ENCODE results near the gene MYO3B.

The MYO3B gene

GRCh38 chr2:170523506-170523905, 345.6 kb downstream of the MYO3B start:
- H3K9me3 ChIP-seq (ENCODE audit: control insufficient read depth, insufficient read depth, low read length): no peaks in the 10 kb centered on the region
- H3K27ac ChIP-seq (ENCODE audit: low read depth, low read length): no peak overlapping the region
- no peak overlapping the region for H3K4me3 ChIP-seq (ENCODE audit: low read length)
- no peaks in the 10 kb centered on the region for H3K36me3 ChIP-seq (ENCODE audit: control insufficient read depth, low read length)
- TF ChIP-seq CTCF (IDR thresholded peaks at IDR 0.05; ENCODE audit: low read depth, low read length, poor library complexity, severe bottlenecking) (no peak), EZH2phosphoT487 (IDR thresholded peaks at IDR 0.05; ENCODE audit: borderline replicate concordance, low read length) (no peak)
- no peaks in the 10 kb centered on the region for H3K4me1 ChIP-seq (ENCODE audit: control insufficient read depth, low read length)
- H3K9me2 ChIP-seq (replicated peaks; ENCODE audit: control insufficient read depth, low read length): no peaks in the 10 kb centered on the region
- H3K4me2 ChIP-seq (ENCODE audit: low read length): no peak overlapping the region
- H3F3A ChIP-seq (ENCODE audit: control insufficient read depth, insufficient read depth): no peaks in the 10 kb centered on the region
- no peaks in the 10 kb centered on the region for H3K79me2 ChIP-seq (ENCODE audit: control insufficient read depth, low read length)
- no peaks in the 10 kb centered on the region; the same call in 1 of the 2 replicates for H3K27me3 ChIP-seq (ENCODE audit: control insufficient read depth, low read length)
- no peaks in the 10 kb centered on the region for H4K20me1 ChIP-seq (ENCODE audit: control insufficient read depth, insufficient read depth, low read depth, low read length)

- no peak for TF ChIP-seq CTCF (IDR thresholded peaks at IDR 0.05; ENCODE audit: low read depth, low read length, poor library complexity, severe bottlenecking)
- no peaks in the 10 kb centered on the region for H3K36me3 ChIP-seq (ENCODE audit: control insufficient read depth, low read length)
- no peaks in the 10 kb centered on the region for H3K9me3 ChIP-seq (ENCODE audit: control insufficient read depth, insufficient read depth, low read length)
- H3K4me3 ChIP-seq (ENCODE audit: low read length): no peak overlapping the region
- peaks cover 2% of the 10 kb centered on the region for H3K27me3 ChIP-seq (ENCODE audit: control insufficient read depth, low read length)
- H3K79me2 ChIP-seq (ENCODE audit: control insufficient read depth, low read length): no peaks in the 10 kb centered on the region
- H3F3A ChIP-seq (ENCODE audit: control insufficient read depth, insufficient read depth): no peaks in the 10 kb centered on the region
- no peak overlapping the region for H3K4me2 ChIP-seq (ENCODE audit: low read length)
- no peak overlapping the region for H3K27ac ChIP-seq (ENCODE audit: low read depth, low read length)
- no peaks in the 10 kb centered on the region for H3K9me2 ChIP-seq (replicated peaks; ENCODE audit: control insufficient read depth, low read length)
- no peaks in the 10 kb centered on the region for H4K20me1 ChIP-seq (ENCODE audit: control insufficient read depth, insufficient read depth, low read depth, low read length)
- no peaks in the 10 kb centered on the region for H3K4me1 ChIP-seq (ENCODE audit: control insufficient read depth, low read length)
These were observed 347.1 kb downstream of the MYO3B start for GRCh38 chr2:170524828-170525565.

- Histone ChIP-seq H4K20me1 (ENCODE audit: control insufficient read depth, insufficient read depth, low read depth, low read length) (no peaks in the 10 kb centered on the region), H3F3A (ENCODE audit: control insufficient read depth, insufficient read depth) (no peaks in the 10 kb centered on the region), H3K27ac (ENCODE audit: low read depth, low read length) (no peak overlapping the region), H3K9me3 (ENCODE audit: control insufficient read depth, insufficient read depth, low read length) (no peaks in the 10 kb centered on the region), H3K4me2 (ENCODE audit: low read length) (no peak overlapping the region), H3K9me2 (replicated peaks; ENCODE audit: control insufficient read depth, low read length) (no peaks in the 10 kb centered on the region), H3K36me3 (ENCODE audit: control insufficient read depth, low read length) (no peaks in the 10 kb centered on the region), H3K27me3 (ENCODE audit: control insufficient read depth, low read length) (peaks cover 6% of the 10 kb centered on the region), H3K79me2 (ENCODE audit: control insufficient read depth, low read length) (no peaks in the 10 kb centered on the region), H3K4me3 (ENCODE audit: low read length) (no peak overlapping the region), H3K4me1 (ENCODE audit: control insufficient read depth, low read length) (no peaks in the 10 kb centered on the region)
- TF ChIP-seq CTCF (IDR thresholded peaks at IDR 0.05; ENCODE audit: low read depth, low read length, poor library complexity, severe bottlenecking) (no peak), EZH2phosphoT487 (IDR thresholded peaks at IDR 0.05; ENCODE audit: borderline replicate concordance, low read length) (no peak)
These were observed 347.6 kb downstream of the MYO3B start for GRCh38 chr2:170525566-170525900.

Measured in DOHH2 (cell line).